ENCODE measurements around the gene MS4A18.

The MS4A18 gene

GRCh38 chr11:60776167-60776566 is 51.6 kb downstream of the MS4A18 start:
- no peaks in the 10 kb centered on the region for H3K27me3 ChIP-seq (ENCODE audit: control insufficient read depth, insufficient read depth, low read length)
- no peaks in the 10 kb centered on the region for H3K36me3 ChIP-seq (ENCODE audit: control insufficient read depth, insufficient read depth, low read length)
- H3K4me1 ChIP-seq (ENCODE audit: control insufficient read depth, insufficient read depth, low read length) = no peaks in the 10 kb centered on the region
- H3K9me3 ChIP-seq (ENCODE audit: control insufficient read depth, insufficient read depth, low read length) = no peaks in the 10 kb centered on the region; the same call in 1 of the 2 replicates
- H3K27ac ChIP-seq (ENCODE audit: low read depth, low read length) = no peak overlapping the region
- H3K9ac ChIP-seq (ENCODE audit: low read depth, low read length) = no peak overlapping the region
- no peak overlapping the region for H3K4me3 ChIP-seq (ENCODE audit: low read depth, low read length)

DNA sequence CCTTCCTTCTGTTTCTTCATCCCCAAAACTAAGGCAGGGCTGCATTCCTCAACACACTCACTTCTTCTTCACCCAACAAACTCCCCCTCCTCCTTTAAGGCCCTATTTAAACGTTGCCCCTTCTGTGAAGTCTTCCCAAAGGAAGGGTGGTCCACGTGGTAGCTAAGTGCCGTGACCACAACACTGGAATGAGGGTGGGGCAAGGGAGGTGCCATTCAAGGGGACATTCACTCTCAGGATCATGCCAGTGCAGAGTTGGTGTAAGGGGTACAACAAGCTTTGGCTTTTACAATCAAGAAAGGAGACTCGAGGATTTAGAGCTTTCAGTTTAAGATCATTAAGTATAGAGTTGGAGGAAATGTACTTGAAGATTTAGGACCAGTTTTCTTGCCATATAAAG is 52.6 kb downstream of the MS4A18 start:
- Histone ChIP-seq H3K4me1 (ENCODE audit: control insufficient read depth, insufficient read depth, low read length) (no peaks in the 10 kb centered on the region), H3K9me3 (ENCODE audit: control insufficient read depth, insufficient read depth, low read length) (no peaks in the 10 kb centered on the region; the same call in 1 of the 2 replicates)

DNA sequence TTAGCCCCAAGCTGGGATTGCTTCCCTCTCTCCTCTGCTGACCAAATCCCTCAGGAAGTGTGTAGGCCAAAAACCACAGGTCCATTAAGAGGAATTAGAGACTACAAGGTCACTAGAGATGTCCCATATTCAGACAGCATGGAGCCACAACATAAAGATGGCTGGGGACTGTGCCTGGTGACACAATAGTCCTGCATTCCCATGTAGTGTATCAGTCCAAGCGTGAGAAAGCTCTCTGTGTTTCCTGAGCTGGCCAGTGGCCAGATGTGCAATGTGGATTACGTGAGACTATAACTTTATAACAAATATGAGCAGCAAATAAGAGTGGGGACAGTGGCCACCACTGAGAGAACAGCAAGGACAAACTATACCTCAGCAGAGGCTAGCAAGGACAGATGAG is 53.1 kb downstream of the MS4A18 start:
- Histone ChIP-seq H3K27me3 (ENCODE audit: control insufficient read depth, insufficient read depth, low read length) (no peaks in the 10 kb centered on the region), H3K27ac (ENCODE audit: low read depth, low read length) (no peak overlapping the region), H3K4me3 (ENCODE audit: low read depth, low read length) (no peak overlapping the region), H3K36me3 (ENCODE audit: control insufficient read depth, insufficient read depth, low read length) (no peaks in the 10 kb centered on the region), H3K9ac (ENCODE audit: low read depth, low read length) (no peak overlapping the region), H3K4me1 (ENCODE audit: control insufficient read depth, insufficient read depth, low read length) (no peaks in the 10 kb centered on the region), H3K9me3 (ENCODE audit: control insufficient read depth, insufficient read depth, low read length) (no peaks in the 10 kb centered on the region; the same call in 1 of the 2 replicates)

More for the DNA sequence above, 52.6 kb downstream of the MS4A18 start:
- no peak overlapping the region for H3K4me3 ChIP-seq (ENCODE audit: low read depth, low read length)
- H3K9ac ChIP-seq (ENCODE audit: low read depth, low read length) = no peak overlapping the region
- H3K27me3 ChIP-seq (ENCODE audit: control insufficient read depth, insufficient read depth, low read length) = no peaks in the 10 kb centered on the region
- H3K36me3 ChIP-seq (ENCODE audit: control insufficient read depth, insufficient read depth, low read length) = no peaks in the 10 kb centered on the region
- no peak overlapping the region for H3K27ac ChIP-seq (ENCODE audit: low read depth, low read length)

GRCh38 chr11:60780065-60780464 is 55.5 kb downstream of the MS4A18 start:
- no peak overlapping the region for H3K27ac ChIP-seq (ENCODE audit: low read depth, low read length)

DNA sequence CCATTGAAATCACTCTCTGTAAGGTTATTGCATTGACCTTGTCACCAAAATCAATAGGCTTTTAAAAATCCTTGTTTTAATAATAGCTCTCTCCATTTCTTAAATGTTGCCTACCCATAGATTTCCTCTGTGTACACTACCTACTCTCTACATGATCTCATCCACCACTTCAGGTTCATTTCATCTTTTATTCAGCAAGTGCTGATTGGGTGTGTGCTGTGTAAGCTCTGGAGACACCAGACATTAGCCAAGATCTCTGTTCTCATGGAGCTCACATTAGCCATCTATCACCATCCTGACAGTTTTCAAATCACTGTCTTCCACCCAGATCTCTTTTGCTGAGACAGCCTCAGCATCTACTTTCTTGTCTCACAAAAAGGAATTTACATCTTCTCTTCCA is 56.3 kb downstream of the MS4A18 start:
- Histone ChIP-seq H3K4me1 (ENCODE audit: control insufficient read depth, insufficient read depth, low read length) (no peaks in the 10 kb centered on the region), H3K27me3 (ENCODE audit: control insufficient read depth, insufficient read depth, low read length) (no peaks in the 10 kb centered on the region), H3K27ac (ENCODE audit: low read depth, low read length) (no peak overlapping the region), H3K9me3 (ENCODE audit: control insufficient read depth, insufficient read depth, low read length) (no peaks in the 10 kb centered on the region; the same call in 1 of the 2 replicates), H3K36me3 (ENCODE audit: control insufficient read depth, insufficient read depth, low read length) (no peaks in the 10 kb centered on the region), H3K9ac (ENCODE audit: low read depth, low read length) (no peak overlapping the region), H3K4me3 (ENCODE audit: low read depth, low read length) (no peak overlapping the region)

More at GRCh38 chr11:60780065-60780464, 55.5 kb downstream of the MS4A18 start:
- Histone ChIP-seq H3K27me3 (ENCODE audit: control insufficient read depth, insufficient read depth, low read length) (no peaks in the 10 kb centered on the region), H3K4me3 (ENCODE audit: low read depth, low read length) (no peak overlapping the region), H3K4me1 (ENCODE audit: control insufficient read depth, insufficient read depth, low read length) (no peaks in the 10 kb centered on the region), H3K9me3 (ENCODE audit: control insufficient read depth, insufficient read depth, low read length) (no peaks in the 10 kb centered on the region; the same call in 1 of the 2 replicates), H3K36me3 (ENCODE audit: control insufficient read depth, insufficient read depth, low read length) (no peaks in the 10 kb centered on the region), H3K9ac (ENCODE audit: low read depth, low read length) (no peak overlapping the region)

DNA sequence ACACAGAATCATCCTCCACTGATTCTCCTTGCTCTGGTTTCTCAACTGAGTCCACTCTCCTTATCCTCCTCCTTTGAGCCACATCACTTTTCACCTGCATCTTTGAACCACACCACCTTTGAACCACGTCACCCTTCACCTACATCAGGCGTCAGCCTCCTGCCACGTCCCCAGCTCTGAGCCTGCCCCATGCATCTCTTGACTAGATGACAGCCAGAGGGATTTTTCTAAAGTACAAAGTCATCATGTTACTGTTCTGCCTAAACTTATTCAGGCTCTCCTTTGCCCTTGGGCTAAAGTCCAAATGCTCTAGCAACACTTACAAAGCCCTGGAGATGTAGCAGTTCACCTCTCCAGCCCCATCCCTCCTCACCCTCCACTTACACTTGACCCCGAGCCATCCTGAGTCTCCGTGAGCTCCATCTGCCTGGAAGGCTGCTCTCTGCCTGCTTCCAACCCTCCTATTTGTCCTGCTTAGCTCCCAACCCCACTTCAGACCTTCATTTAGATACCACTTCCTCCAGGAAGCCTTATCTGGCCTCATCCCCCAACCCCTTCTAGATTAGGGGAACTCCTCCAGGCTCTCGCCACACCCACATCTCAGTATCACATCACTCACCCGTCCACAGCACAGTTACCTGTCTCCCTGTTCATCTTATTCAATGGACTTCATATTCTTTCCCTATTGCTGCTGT is 56.9 kb downstream of the MS4A18 start:
- no peak overlapping the region for H3K27ac ChIP-seq (ENCODE audit: low read depth, low read length)
- no peak overlapping the region for H3K9ac ChIP-seq (ENCODE audit: low read depth, low read length)
- no peaks in the 10 kb centered on the region; the same call in 1 of the 2 replicates for H3K9me3 ChIP-seq (ENCODE audit: control insufficient read depth, insufficient read depth, low read length)
- no peaks in the 10 kb centered on the region for H3K36me3 ChIP-seq (ENCODE audit: control insufficient read depth, insufficient read depth, low read length)
- H3K27me3 ChIP-seq (ENCODE audit: control insufficient read depth, insufficient read depth, low read length) = no peaks in the 10 kb centered on the region
- no peaks in the 10 kb centered on the region for H3K4me1 ChIP-seq (ENCODE audit: control insufficient read depth, insufficient read depth, low read length)
- H3K4me3 ChIP-seq (ENCODE audit: low read depth, low read length) = no peak overlapping the region

GRCh38 chr11:60781981-60782316 is 57.4 kb downstream of the MS4A18 start:
- Histone ChIP-seq H3K9me3 (ENCODE audit: control insufficient read depth, insufficient read depth, low read length) (no peaks in the 10 kb centered on the region; the same call in 1 of the 2 replicates), H3K36me3 (ENCODE audit: control insufficient read depth, insufficient read depth, low read length) (no peaks in the 10 kb centered on the region), H3K4me1 (ENCODE audit: control insufficient read depth, insufficient read depth, low read length) (no peaks in the 10 kb centered on the region), H3K9ac (ENCODE audit: low read depth, low read length) (no peak overlapping the region), H3K27ac (ENCODE audit: low read depth, low read length) (no peak overlapping the region), H3K4me3 (ENCODE audit: low read depth, low read length) (no peak overlapping the region), H3K27me3 (ENCODE audit: control insufficient read depth, insufficient read depth, low read length) (no peaks in the 10 kb centered on the region)

DNA sequence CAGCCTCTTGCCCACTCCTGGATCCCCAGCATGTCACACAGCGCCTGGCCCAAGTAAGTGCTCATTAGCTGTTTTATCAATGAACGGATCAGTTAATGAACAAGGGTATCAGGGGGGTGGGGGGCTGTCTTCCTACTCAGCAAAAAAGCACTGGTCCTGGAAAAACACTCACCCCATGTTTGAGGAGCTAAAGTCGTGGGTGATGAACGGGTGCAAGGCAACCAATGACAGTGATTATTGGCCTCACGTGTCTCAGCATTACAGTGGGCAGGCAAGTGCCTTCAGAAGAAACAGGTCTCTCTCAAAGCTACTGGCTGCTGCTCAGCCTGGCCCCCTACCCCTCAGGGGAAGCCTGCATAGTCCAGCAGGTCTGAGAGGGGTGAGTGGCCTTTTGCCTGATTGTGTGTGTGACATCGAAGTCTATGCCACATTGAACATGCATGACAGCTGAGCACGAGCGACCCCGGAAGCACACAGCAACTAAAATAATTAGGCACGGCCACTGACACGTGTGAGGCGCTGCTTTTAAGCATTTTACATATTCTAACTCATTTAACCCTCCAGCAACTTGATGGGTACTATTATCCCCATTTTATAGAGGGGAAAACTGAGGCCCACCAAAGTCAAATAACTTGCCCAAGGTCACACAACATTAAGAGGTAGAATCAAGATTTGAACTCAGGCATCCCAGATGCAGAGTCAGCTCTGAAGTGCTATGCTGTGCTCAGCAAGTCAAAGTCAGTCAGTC is 58.0 kb downstream of the MS4A18 start:
- H3K27ac ChIP-seq (ENCODE audit: low read depth, low read length) = no peak overlapping the region
- H3K9ac ChIP-seq (ENCODE audit: low read depth, low read length) = no peak overlapping the region
- no peaks in the 10 kb centered on the region for H3K4me1 ChIP-seq (ENCODE audit: control insufficient read depth, insufficient read depth, low read length)
- no peaks in the 10 kb centered on the region for H3K36me3 ChIP-seq (ENCODE audit: control insufficient read depth, insufficient read depth, low read length)
- no peaks in the 10 kb centered on the region for H3K27me3 ChIP-seq (ENCODE audit: control insufficient read depth, insufficient read depth, low read length)
- no peak overlapping the region for H3K4me3 ChIP-seq (ENCODE audit: low read depth, low read length)
- H3K9me3 ChIP-seq (ENCODE audit: control insufficient read depth, insufficient read depth, low read length) = no peaks in the 10 kb centered on the region; the same call in 1 of the 2 replicates

DNA sequence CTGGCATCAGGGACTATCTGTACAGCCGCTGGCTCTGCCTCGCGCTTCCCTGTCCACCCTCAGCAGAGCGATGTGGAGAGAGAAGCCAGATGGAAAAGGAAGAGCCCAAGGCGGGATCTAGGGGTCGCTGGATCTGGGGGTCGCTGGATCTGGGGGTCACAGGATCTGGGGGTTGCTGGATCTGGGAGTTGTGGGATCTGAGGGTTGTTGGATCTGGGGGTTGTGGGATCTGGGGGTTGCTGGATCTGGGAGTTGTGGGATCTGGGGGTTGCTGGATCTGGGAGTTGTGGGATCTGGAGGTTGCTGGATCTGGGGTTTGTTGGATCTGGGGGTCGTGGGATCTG is 58.6 kb downstream of the MS4A18 start:
- no peak overlapping the region for H3K27ac ChIP-seq (ENCODE audit: low read depth, low read length)
- H3K9me3 ChIP-seq (ENCODE audit: control insufficient read depth, insufficient read depth, low read length) = no peaks in the 10 kb centered on the region; the same call in 1 of the 2 replicates
- no peaks in the 10 kb centered on the region for H3K4me1 ChIP-seq (ENCODE audit: control insufficient read depth, insufficient read depth, low read length)
- H3K27me3 ChIP-seq (ENCODE audit: control insufficient read depth, insufficient read depth, low read length) = no peaks in the 10 kb centered on the region
- no peaks in the 10 kb centered on the region for H3K36me3 ChIP-seq (ENCODE audit: control insufficient read depth, insufficient read depth, low read length)
- no peak overlapping the region for H3K4me3 ChIP-seq (ENCODE audit: low read depth, low read length)
- H3K9ac ChIP-seq (ENCODE audit: low read depth, low read length) = no peak overlapping the region

GRCh38 chr11:60783911-60784310 is 59.4 kb downstream of the MS4A18 start:
- H3K27ac ChIP-seq (ENCODE audit: low read depth, low read length) = no peak overlapping the region
- no peaks in the 10 kb centered on the region; the same call in 1 of the 2 replicates for H3K9me3 ChIP-seq (ENCODE audit: control insufficient read depth, insufficient read depth, low read length)
- H3K9ac ChIP-seq (ENCODE audit: low read depth, low read length) = no peak overlapping the region
- no peaks in the 10 kb centered on the region for H3K36me3 ChIP-seq (ENCODE audit: control insufficient read depth, insufficient read depth, low read length)
- H3K4me1 ChIP-seq (ENCODE audit: control insufficient read depth, insufficient read depth, low read length) = no peaks in the 10 kb centered on the region
- H3K27me3 ChIP-seq (ENCODE audit: control insufficient read depth, insufficient read depth, low read length) = no peaks in the 10 kb centered on the region
- no peak overlapping the region for H3K4me3 ChIP-seq (ENCODE audit: low read depth, low read length)

GRCh38 chr11:60785136-60785535 is 60.6 kb downstream of the MS4A18 start, which contains the start of gene MS4A10:
Gene MS4A10 (plus strand): TSS chr11:60785333. CDS start chr11:60790336, 5,003 bp downstream.
- H3K27me3 ChIP-seq (ENCODE audit: control insufficient read depth, insufficient read depth, low read length) = no peaks in the 10 kb centered on the region
- H3K36me3 ChIP-seq (ENCODE audit: control insufficient read depth, insufficient read depth, low read length) = no peaks in the 10 kb centered on the region

More at GRCh38 chr11:60785136-60785535, 60.6 kb downstream of the MS4A18 start, which contains the start of gene MS4A10:
- no peak within 1 kb of the TSS for H3K27ac ChIP-seq (ENCODE audit: low read depth, low read length)
- H3K4me1 ChIP-seq (ENCODE audit: control insufficient read depth, insufficient read depth, low read length) = no peaks in the 10 kb centered on the region
- H3K9ac ChIP-seq (ENCODE audit: low read depth, low read length) = no peak within 1 kb of the TSS
- no peak within 1 kb of the TSS for H3K4me3 ChIP-seq (ENCODE audit: low read depth, low read length)
- H3K9me3 ChIP-seq (ENCODE audit: control insufficient read depth, insufficient read depth, low read length) = peaks cover 4% of the 10 kb centered on the region; the same call in 1 of the 2 replicates

Data from HUES48 (cell line).